Osteoblast (primary cell): ENCODE data around the gene SLC6A13. TPM values are rescaled to one million over a fixed set of nuclear protein-coding genes. Genes with fewer than 3 reads are reported as not detected.

Source experiments
- DNase-seq: peaks from one replicate; pipeline ENCODE4 v3.0.0; 2011; ENCODE audit warnings: low spot score, mixed read lengths; ENCODE audit not compliant: insufficient read length; ENCODE audit errors: missing footprints
- H2AFZ ChIP-seq: 2 replicates; pipeline ENCODE4 v1.6.0; 2011; ENCODE audit warnings: mild to moderate bottlenecking, low read length
- H3K27ac ChIP-seq: 2 replicates; pipeline ENCODE4 v1.5.1; 2011; ENCODE audit warnings: mild to moderate bottlenecking, low read depth, low read length, moderate library complexity
- H3K27me3 ChIP-seq: 2 replicates; pipeline ENCODE4 v1.6.0; 2012; ENCODE audit warnings: mild to moderate bottlenecking, control low read depth, inconsistent platforms, low read length, moderate library complexity; ENCODE audit not compliant: insufficient read depth
- H3K36me3 ChIP-seq: 2 replicates; pipeline ENCODE4 v1.5.1; 2011; ENCODE audit warnings: mild to moderate bottlenecking, low read length, control low read depth, moderate library complexity; ENCODE audit not compliant: insufficient read depth
- H3K4me1 ChIP-seq: 2 replicates; pipeline ENCODE4 v1.5.1; 2011; ENCODE audit warnings: mild to moderate bottlenecking, low read length, control low read depth, moderate library complexity; ENCODE audit not compliant: insufficient read depth
- H3K4me2 ChIP-seq: 2 replicates; pipeline ENCODE4 v1.6.0; 2011; ENCODE audit warnings: mild to moderate bottlenecking, low read length; ENCODE audit not compliant: insufficient read depth
- H3K4me3 ChIP-seq: fragments of 200-600 bp; sonication (generic); 3 replicates; pipeline ENCODE4 v1.5.1; 2012; ENCODE audit warnings: mild to moderate bottlenecking, low read length, inconsistent platforms; ENCODE audit not compliant: insufficient read depth
- H3K79me2 ChIP-seq: 2 replicates; pipeline ENCODE4 v1.6.0; 2012; ENCODE audit warnings: mild to moderate bottlenecking, low read length, control low read depth, inconsistent platforms; ENCODE audit not compliant: insufficient read depth
- H3K9me3 ChIP-seq: 2 replicates; pipeline ENCODE4 v1.5.1; 2011; ENCODE audit warnings: low read depth, low read length, control low read depth
- H4K20me1 ChIP-seq: 2 replicates; pipeline ENCODE4 v1.6.0; 2012; ENCODE audit warnings: mild to moderate bottlenecking, low read length, control low read depth; ENCODE audit not compliant: insufficient read depth
- CTCF ChIP-seq: IDR thresholded peaks from 2 replicates; pipeline ENCODE4 v1.5.1; 2011; ENCODE audit warnings: mild to moderate bottlenecking, low read depth, low read length, moderate library complexity; ENCODE audit errors: extremely low read depth
- total RNA-seq: library from RNA; depleted of rRNA; stranded (reverse); fragments of >200 nt; gene quantifications from 2 replicates; pipeline ENCODE4 v1.2.3, GENCODE V29; 2012

SLC6A13 gene
- total RNA-seq, 1 donor = not detected

- TF ChIP-seq CTCF = no peak
- no peak overlapping the region for H3K4me3 ChIP-seq
- H3K79me2 ChIP-seq = no peaks in the 10 kb centered on the region
- no peak for DNase-seq
- H3K4me1 ChIP-seq = peaks cover 12% of the 10 kb centered on the region
- H3K9me3 ChIP-seq = no peaks in the 10 kb centered on the region
- no peaks in the 10 kb centered on the region for H3K36me3 ChIP-seq
- H3K27me3 ChIP-seq = peaks cover 16% of the 10 kb centered on the region
- H3K4me2 ChIP-seq = no peak overlapping the region
- H4K20me1 ChIP-seq = no peaks in the 10 kb centered on the region
- no peak overlapping the region for H3K27ac ChIP-seq
- no peak overlapping the region for H2AFZ ChIP-seq
Measured at GRCh38 chr12:186006-186625, 76.5 kb downstream of the SLC6A13 start.

GRCh38 chr12:185576-185955, 77.1 kb downstream of the SLC6A13 start:
- Histone ChIP-seq H3K4me3 (no peak overlapping the region), H3K27me3 (peaks cover 11% of the 10 kb centered on the region), H3K79me2 (no peaks in the 10 kb centered on the region), H3K4me2 (no peak overlapping the region), H4K20me1 (no peaks in the 10 kb centered on the region), H3K27ac (no peak overlapping the region), H2AFZ (no peak overlapping the region), H3K9me3 (no peaks in the 10 kb centered on the region), H3K4me1 (peaks cover 12% of the 10 kb centered on the region), H3K36me3 (no peaks in the 10 kb centered on the region)
- no peak for TF ChIP-seq CTCF
- no peak for DNase-seq

GRCh38 chr12:184811-185575, 77.6 kb downstream of the SLC6A13 start:
- Histone ChIP-seq H3K4me2 (no peak overlapping the region), H3K4me1 (peaks cover 12% of the 10 kb centered on the region), H4K20me1 (no peaks in the 10 kb centered on the region), H3K36me3 (no peaks in the 10 kb centered on the region), H2AFZ (no peak overlapping the region), H3K4me3 (no peak overlapping the region), H3K79me2 (no peaks in the 10 kb centered on the region), H3K9me3 (no peaks in the 10 kb centered on the region), H3K27me3 (peaks cover 6% of the 10 kb centered on the region), H3K27ac (no peak overlapping the region)
- no peak for DNase-seq
- TF ChIP-seq CTCF = no peak

GRCh38 chr12:182381-182892, 80.2 kb downstream of the SLC6A13 start:
- H3K4me1 ChIP-seq = peaks cover 17% of the 10 kb centered on the region
- no peak overlapping the region for H3K4me3 ChIP-seq
- H3K4me2 ChIP-seq = peak overlapping the region; percentile 43
- H3K36me3 ChIP-seq = no peaks in the 10 kb centered on the region
- H3K27ac ChIP-seq = no peak overlapping the region
- peaks cover 4% of the 10 kb centered on the region for H3K27me3 ChIP-seq
- H3K9me3 ChIP-seq = no peaks in the 10 kb centered on the region
- H3K79me2 ChIP-seq = no peaks in the 10 kb centered on the region
- peak; percentile 99 for DNase-seq
- no peak overlapping the region for H2AFZ ChIP-seq
- no peaks in the 10 kb centered on the region for H4K20me1 ChIP-seq
- no peak for TF ChIP-seq CTCF
